ENCODE data around the gene CLEC6A.
"Not testable (repeated sequence)": the region's sequence is repeated elsewhere in the genome, so short reads cannot be mapped to it uniquely, and the experiment has no call there.

Gene CLEC6A

GRCh38 chr12:8496074-8496473 lies 40.3 kb downstream of the CLEC6A start:
- not testable (repeated sequence) for DNase-seq

- DNase-seq = no peak
These were observed 43.9 kb downstream of the CLEC6A start for GRCh38 chr12:8499616-8500015.

DNA sequence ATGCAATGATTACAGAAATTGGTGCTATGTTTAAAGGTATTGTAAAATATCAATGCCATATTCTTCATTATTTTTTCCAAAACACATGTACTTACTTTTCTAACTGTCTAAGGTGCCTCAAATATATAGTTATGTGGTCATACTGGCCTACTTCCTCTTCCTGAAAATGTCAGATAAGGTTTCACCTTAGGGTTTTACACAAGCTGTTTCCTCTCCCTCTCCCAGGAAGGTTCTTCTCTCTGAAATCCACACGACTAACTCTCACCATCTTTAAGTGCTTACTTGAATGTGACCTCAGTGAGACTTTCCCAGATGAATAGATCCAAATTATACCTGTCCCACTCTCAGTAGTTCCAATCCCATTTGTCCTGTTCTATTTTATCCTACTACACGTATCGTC lies 46.0 kb downstream of the CLEC6A start:
- DNase-seq = no peak

DNA sequence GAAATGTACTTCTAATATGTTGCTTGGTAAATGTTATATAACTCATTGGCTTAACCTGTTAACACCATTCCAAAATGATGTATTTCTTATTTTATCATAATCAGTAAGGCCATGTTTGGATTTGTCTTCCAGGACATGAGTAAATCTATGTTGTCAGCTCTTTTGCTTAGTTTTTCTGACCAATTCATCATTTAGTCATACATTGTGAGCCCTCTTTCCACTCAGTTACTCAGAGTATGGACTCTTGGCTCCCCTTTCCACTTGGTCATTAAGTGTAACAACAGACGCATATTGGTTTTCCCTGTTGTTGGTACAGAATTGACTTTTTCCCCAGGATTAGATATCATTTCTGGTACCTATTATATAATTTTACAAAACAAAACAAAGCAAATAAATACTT lies 48.6 kb downstream of the CLEC6A start:
- DNase-seq = no peak

- DNase-seq = no peak
These were observed 51.8 kb downstream of the CLEC6A start for GRCh38 chr12:8507596-8507995.

- DNase-seq = no peak
These were observed 52.5 kb downstream of the CLEC6A start for GRCh38 chr12:8508223-8508622.

- no peak for DNase-seq
These were observed 53.4 kb downstream of the CLEC6A start for GRCh38 chr12:8508910-8509841.

- no peak for DNase-seq
These were observed 57.5 kb downstream of the CLEC6A start, which contains the start of gene CLEC4D for GRCh38 chr12:8513256-8513655. Gene CLEC4D (plus strand): TSS chr12:8513503. CDS start chr12:8513733, 230 bp downstream.

DNA sequence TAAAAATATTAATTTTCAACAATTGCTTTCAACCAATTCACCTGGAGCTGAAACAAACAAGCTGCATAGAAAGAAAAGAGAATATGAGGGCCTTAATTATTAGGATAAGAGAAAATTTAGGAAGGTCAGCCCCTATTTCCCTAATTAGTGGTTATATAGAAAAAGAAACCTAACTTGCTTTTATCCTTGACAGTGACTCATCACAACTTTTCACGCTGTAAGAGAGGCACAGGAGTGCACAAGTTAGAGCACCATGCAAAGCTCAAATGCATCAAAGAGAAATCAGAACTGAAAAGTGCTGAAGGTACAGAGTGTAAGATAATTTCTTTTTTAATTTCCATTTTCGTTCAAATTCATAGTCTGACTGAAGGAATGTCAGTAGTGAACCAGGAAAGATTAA lies 62.2 kb downstream of the CLEC6A start:
- DNase-seq = no peak

DNA sequence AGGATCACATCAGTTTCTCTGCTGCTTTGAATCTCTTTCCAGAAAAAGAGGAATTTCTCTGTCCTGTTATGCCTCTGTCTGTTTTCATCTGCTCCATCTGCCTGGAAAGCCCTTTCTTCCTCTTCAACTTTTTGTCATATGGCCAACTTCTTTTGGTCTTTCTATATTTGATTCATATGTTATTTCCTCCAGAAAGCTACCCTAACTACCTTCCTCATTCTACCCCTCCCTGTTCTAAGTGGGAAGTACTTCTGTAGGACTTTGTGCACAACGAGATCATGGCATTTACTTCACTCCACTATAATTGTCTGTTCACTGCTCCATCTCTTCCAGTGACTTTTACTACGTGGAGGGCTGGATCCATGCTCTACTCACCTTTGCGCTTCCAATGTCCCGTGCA lies 63.4 kb downstream of the CLEC6A start:
- no peak for DNase-seq

DNA sequence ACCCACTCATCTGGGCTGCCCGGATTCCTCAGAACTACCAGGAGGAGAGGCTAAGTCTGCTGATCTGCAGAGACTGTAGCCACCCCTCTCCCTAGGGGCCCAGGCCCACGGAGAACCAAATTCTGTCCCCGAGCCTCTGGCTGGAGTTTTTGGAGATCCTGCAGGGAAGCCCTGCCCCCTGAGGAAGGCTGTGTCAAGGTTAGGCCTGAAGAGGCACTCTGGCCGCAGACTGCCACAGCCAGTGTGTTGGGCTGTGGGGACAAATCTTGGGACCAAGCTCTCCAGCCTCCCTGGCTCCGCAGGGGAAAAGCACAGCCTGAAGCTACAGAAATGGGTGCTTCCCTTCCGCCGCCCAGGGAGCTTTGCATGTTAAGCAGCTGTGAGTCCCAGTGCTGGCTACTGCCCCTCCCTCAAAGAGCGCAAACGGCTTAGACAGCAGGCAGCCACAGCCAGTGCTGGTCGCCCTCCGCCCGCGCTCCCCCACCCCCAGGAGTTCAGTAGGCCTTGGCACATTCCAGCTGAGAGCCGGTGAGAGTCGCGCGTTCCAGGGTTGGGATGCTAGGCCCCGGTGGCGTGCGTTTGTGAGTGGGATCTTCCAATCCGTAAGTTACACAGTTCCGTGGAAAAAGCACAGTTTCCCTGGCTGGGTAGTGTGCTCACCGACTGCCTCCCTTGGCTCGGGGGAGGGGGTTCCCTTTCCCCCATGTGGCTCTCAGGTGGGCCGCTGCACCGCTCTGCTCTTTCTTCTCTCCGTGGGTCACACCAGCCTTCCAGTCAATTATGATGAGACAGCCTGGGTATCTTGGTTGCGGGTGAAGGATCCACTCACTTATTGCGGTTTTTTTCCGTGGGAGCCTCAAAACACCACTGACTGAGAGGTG lies 71.7 kb downstream of the CLEC6A start:
- DNase-seq = no peak

Measured in COR-L47 (cell line).